Measurements from ENCODE around the gene MEGF6.

- TF ChIP-seq, protein P1, sequence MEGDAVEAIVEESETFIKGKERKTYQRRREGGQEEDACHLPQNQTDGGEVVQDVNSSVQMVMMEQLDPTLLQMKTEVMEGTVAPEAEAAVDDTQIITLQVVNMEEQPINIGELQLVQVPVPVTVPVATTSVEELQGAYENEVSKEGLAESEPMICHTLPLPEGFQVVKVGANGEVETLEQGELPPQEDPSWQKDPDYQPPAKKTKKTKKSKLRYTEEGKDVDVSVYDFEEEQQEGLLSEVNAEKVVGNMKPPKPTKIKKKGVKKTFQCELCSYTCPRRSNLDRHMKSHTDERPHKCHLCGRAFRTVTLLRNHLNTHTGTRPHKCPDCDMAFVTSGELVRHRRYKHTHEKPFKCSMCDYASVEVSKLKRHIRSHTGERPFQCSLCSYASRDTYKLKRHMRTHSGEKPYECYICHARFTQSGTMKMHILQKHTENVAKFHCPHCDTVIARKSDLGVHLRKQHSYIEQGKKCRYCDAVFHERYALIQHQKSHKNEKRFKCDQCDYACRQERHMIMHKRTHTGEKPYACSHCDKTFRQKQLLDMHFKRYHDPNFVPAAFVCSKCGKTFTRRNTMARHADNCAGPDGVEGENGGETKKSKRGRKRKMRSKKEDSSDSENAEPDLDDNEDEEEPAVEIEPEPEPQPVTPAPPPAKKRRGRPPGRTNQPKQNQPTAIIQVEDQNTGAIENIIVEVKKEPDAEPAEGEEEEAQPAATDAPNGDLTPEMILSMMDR (IDR thresholded peaks at IDR 0.05; ENCODE audit: extremely low read depth in 1 of 2, insufficient read depth in 1 of 2, low read depth in 1 of 2, low read length in 2 of 2), result no peak
- TF ChIP-seq POLR2AphosphoS5 (IDR thresholded peaks at IDR 0.05; ENCODE audit: insufficient read depth, low read depth, low read length) (no peak), EZH2 (IDR thresholded peaks at IDR 0.05; ENCODE audit: borderline replicate concordance, low read depth, low read length, severe bottlenecking) (peak; percentile 47), MYC (IDR thresholded peaks at IDR 0.05; ENCODE audit: low read depth, low read length) (no peak), POLR2A (IDR thresholded peaks at IDR 0.05; ENCODE audit: low read depth, low read length) (no peak), JUN (IDR thresholded peaks at IDR 0.05; ENCODE audit: borderline replicate concordance, insufficient read depth, insufficient read length, low read depth) (no peak), FOS (IDR thresholded peaks at IDR 0.05; ENCODE audit: borderline replicate concordance, insufficient read depth, low read length) (no peak)
- TF ChIP-seq, protein P2, sequence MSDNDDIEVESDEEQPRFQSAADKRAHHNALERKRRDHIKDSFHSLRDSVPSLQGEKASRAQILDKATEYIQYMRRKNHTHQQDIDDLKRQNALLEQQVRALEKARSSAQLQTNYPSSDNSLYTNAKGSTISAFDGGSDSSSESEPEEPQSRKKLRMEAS (IDR thresholded peaks at IDR 0.05; ENCODE audit: insufficient read depth, insufficient read length), result no peak
Observed at GRCh38 chr1:3652548-3653285, 41.4 kb upstream of the MEGF6 start.

Measured in endothelial cell of umbilical vein (primary cell).